ENCODE measurements around the gene LCTL. TPM values are rescaled to one million over a fixed set of nuclear protein-coding genes. Genes with fewer than 3 reads are reported as not detected.
"Not testable (repeated sequence)": the region's sequence is repeated elsewhere in the genome, so short reads cannot be mapped to it uniquely, and the experiment has no call there.

LCTL gene
- total RNA-seq, 2 donors from 2014 or later = not detected

DNA sequence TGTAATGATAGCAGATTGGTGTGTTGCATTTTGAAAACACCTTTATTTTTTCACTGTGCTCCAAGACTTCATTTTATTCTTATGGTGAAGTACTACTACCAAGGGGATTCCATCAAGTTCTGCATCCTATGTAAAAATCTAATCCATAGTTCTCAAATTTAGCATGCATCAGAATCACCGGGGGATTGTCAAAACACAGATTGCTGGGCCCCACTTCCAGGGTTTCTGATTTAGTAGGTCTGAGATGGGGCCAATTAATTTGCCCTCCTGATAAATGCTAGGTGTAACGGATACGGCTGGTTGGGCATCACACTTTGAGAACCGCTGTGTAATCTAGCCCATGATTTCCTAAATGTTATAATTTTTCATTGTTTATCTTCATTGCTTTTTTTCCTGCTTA is 60.0 kb downstream of the LCTL start:
- intact Hi-C loops (cut with DNase I, micrococcal nuclease) = no loop called here
- ATAC-seq = no peak
- no peak for DNase-seq

DNA sequence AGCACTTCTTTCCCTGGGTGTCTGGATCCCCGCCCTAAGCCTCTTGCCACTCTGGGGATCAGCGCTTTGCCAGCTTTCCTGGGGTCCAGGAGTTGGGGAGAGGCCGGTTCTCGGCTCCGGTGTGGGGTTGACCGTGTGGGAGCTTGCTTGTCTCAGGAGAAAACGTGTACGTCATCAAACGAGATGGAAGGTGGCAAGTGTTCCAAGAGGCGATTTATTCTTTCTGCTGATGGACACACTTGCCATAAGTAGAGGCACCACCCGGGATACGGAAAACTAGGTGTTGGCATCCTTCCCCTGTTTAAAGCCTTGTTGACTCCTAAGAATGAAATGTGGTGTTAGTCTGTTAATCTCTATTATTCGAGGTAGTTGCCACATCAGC is 60.4 kb downstream of the LCTL start:
- ATAC-seq = no peak

DNA sequence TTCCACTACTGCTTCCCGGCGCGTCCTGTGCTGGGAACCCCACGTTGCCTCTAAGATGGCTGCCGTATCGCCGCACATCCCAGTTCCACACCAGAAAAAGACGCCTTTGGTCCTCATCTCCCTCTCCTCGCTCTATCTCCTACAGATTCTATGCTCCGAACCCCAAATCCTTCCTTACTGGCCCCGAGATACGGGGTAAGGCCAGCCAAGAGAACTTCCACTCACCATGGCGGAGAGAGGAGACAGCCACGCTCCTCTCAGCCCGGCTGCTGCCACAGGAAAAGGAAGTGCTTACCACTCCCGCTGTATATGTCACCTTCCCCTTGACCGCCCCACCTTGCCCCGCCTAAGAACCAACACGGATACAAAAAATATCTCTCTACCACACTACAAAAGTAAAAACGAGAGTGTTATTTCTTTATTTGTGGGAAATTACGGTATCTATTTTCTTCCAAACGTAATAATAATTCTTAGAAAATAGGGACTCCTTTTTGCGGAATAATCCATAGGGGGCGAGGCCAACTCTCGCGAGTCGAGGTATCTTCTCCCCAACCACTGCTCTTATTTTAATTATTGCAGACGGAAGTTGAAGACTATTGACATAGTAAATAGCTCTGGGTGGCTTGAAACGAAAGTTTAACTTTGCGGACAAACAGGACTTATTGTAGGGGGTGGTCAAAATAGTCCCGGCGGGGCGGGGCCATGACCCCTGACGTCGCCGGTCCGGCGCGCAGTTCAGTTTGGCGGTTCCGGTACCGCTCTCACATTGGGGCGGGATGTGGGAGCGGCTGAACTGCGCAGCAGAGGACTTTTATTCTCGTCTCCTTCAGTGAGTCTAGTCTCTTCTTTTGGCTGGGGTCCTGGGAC is 61.0 kb downstream of the LCTL start, which contains the start of the genes RPL4 and ZWILCH:
TSS of gene RPL4 (minus strand) at position 293 of the 867 bp plus-strand sequence. CDS start at position 228, 65 bp downstream.
TSS of gene ZWILCH (plus strand) at position 764 of the 867 bp plus-strand sequence. CDS start at position 777, 13 bp downstream.
- peak; percentile 80 to 87 for DNase-seq
- intact Hi-C loops (cut with DNase I, micrococcal nuclease) = no loop called here
- peak; percentile 88 for ATAC-seq

More for the DNA sequence above, 60.4 kb downstream of the LCTL start:
- no peak for DNase-seq
- intact Hi-C loops (cut with DNase I, micrococcal nuclease) = no loop called here

DNA sequence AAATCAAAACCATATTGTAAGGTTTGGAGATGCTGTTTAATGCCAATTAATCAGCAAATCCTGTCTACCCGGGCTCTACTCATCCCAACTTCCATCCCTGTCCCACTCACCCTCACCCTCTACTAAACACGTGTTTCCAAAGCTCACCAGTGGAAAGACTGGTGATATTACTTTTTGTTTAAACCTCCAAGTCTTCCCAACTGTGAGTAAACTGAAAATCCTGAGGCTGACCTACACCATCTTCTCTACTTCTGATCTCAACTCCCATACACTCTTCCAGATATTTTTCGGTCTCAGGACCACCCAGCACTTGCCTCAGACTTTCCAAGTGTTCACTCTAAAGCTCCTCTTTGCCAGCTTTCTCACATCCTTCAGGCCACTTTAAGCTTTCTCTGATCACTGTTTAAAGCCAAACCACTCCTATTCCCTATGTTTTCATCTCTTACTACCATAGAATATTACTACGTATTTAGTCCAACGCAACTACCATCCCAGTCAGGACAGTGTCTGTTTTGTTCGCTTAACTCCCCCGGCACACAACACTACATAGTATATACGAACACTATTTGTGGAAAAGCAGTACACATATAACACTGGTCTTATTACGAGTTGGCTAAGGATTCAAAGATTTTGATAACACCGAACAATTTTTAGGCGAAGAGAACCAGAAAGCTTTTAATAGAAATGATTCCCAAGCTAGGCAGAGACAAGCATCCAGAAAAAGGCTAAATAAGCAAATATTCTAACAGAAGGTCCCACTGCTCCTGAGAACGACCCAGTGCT is 61.8 kb downstream of the LCTL start:
- no peak for DNase-seq
- intact Hi-C loops (cut with DNase I, micrococcal nuclease) = no loop called here
- no peak for ATAC-seq

DNA sequence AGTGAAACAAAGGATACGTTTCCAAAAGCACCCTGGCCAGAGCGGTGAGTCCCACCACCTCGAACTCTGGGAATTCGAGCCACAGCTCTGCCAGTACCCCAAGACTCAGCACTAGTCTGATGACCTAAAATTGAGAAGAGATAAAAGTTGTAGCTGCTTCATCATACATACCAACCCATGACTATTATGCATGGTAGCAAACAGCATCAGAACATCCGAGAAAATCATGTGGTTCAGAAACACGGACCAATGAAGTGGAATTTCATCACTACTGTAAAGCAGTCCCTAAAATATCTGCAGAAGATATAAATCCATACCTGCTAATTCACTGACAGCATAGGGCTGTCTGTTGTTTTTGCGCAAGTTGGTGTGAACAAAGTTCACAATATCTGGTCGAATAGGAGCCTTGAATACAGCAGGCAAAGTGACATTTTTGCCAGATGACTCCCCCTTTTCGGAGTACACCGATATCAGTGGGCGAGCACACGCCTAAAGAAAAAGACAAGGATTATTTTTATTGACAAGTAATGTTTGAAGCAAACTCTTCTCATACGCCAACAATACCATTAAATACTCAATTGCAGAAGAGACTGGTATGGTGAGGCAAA is 62.7 kb downstream of the LCTL start:
- intact Hi-C loops (cut with DNase I, micrococcal nuclease); DNase-seq; ATAC-seq: not testable (repeated sequence)

- ATAC-seq = no peak
- intact Hi-C loops (cut with DNase I, micrococcal nuclease) = no loop called here
- no peak for DNase-seq
Measured at GRCh38 chr15:66502491-66502890, 63.3 kb downstream of the LCTL start.

- intact Hi-C loops (cut with DNase I, micrococcal nuclease); DNase-seq; ATAC-seq: not testable (repeated sequence)
Measured at GRCh38 chr15:66500346-66500745, 65.5 kb downstream of the LCTL start.

- ATAC-seq = no peak
- intact Hi-C loops (cut with DNase I, micrococcal nuclease) = loop anchor here in 1 of 2 donors (5.0 kb wide), 1 partner anchor 111 kb away; the partner anchor contains the start of gene MAP2K1
- DNase-seq = no peak
Measured at GRCh38 chr15:66498501-66499386, 67.1 kb downstream of the LCTL start.

Other genes starting within 250 kb of the LCTL start
- 1 to 10 TPM; 2.6 to 7.8 TPM for gene TIPIN, start 209.3 kb downstream of the LCTL start, total RNA-seq
- 10 to 100 TPM; 44.7 to 45.9 TPM for gene MAP2K1, start 179.1 kb downstream of the LCTL start, total RNA-seq
- gene SNAPC5, start 68.2 kb downstream of the LCTL start, total RNA-seq = 10 to 100 TPM; 17.6 to 19.2 TPM
- gene RPL4, start 61.1 kb downstream of the LCTL start, total RNA-seq = 1,000 to 10,000 TPM; 1,339 to 1,375 TPM
- 1 to 10 TPM; 5.7 to 9.1 TPM for gene ZWILCH, start 60.7 kb downstream of the LCTL start, total RNA-seq
- 10 to 100 TPM in 1 of 2 donors, 1 to 10 TPM in 1; 9.6 to 11.2 TPM for gene SMAD6, start 136.2 kb upstream of the LCTL start, total RNA-seq